IMR-90 (cell line): Measurements from ENCODE around the gene CD79A. TPM values are rescaled to one million over a fixed set of nuclear protein-coding genes. Genes with fewer than 3 reads are reported as not detected.

ENCODE experiments used
- ATAC-seq: fragments of 200-7000 bp; cut with Tn5 transposase; 2 replicates; pipeline ENCODE4 v1.9.1; 2020; ENCODE audit warnings: low read depth, mild to moderate bottlenecking, moderate library complexity
- BruUV-seq: library from RNA; stranded (reverse); fragments of 400-500 nt; replicated peaks from 2 replicates; lab custom pipeline; 2021; lab: Mats Ljungman, UMichigan
- CTCF ChIA-PET: fragments of 300-600 bp; formaldehyde crosslinking; extraction: SDS; loops from one replicate; lab custom pipeline; 2021; ENCODE audit warnings: antibody characterized with exemption; lab: Yijun Ruan, JAX
- POLR2A ChIA-PET: fragments of 300-600 bp; sonication (Branson Sonifier 250); formaldehyde crosslinking; loops from one replicate; lab custom pipeline; 2022; ENCODE audit warnings: antibody characterized with exemption; ENCODE audit not compliant: unreplicated experiment; lab: Charles Lee
- DNase-seq: peaks from one replicate; pipeline ENCODE4 v3.0.0; 2013
- H2AFZ ChIP-seq: replicated peaks from 2 replicates; pipeline ENCODE3; 2013; ENCODE audit warnings: low read length, mild to moderate bottlenecking; ENCODE audit not compliant: poor library complexity
- H2AK5ac ChIP-seq: 2 replicates; pipeline ENCODE4 v1.6.1; 2013; ENCODE audit warnings: low read depth, low read length, inconsistent platforms
- H2AK9ac ChIP-seq: replicated peaks from 2 replicates; pipeline ENCODE3; 2013; ENCODE audit warnings: mild to moderate bottlenecking, low read depth, low read length, moderate library complexity; ENCODE audit not compliant: poor library complexity
- H2BK120ac ChIP-seq: 2 replicates; pipeline ENCODE4 v1.6.1; 2013; ENCODE audit warnings: low read depth, low read length, inconsistent platforms
- H2BK15ac ChIP-seq: 3 replicates; pipeline ENCODE4 v1.6.1; 2013; ENCODE audit warnings: low read depth, low read length, inconsistent platforms
- H2BK20ac ChIP-seq: 2 replicates; pipeline ENCODE4 v1.6.1; 2013; ENCODE audit warnings: low read depth, mild to moderate bottlenecking, inconsistent platforms, low read length, moderate library complexity
- H2BK5ac ChIP-seq: 2 replicates; pipeline ENCODE4 v1.6.1; 2013; ENCODE audit warnings: mild to moderate bottlenecking, low read depth, low read length, inconsistent platforms; ENCODE audit not compliant: poor library complexity, severe bottlenecking
- H3K14ac ChIP-seq: replicated peaks from 2 replicates; pipeline ENCODE4 v1.6.1; 2013; ENCODE audit warnings: low read depth, low read length, inconsistent platforms
- H3K18ac ChIP-seq: 2 replicates; pipeline ENCODE4 v1.6.1; 2013; ENCODE audit warnings: low read depth, low read length, control low read depth
- H3K23ac ChIP-seq: 2 replicates; pipeline ENCODE4 v1.6.1; 2013; ENCODE audit warnings: low read depth, low read length, inconsistent platforms
- H3K27ac ChIP-seq: 2 replicates; pipeline ENCODE4 v1.5.1; 2013; ENCODE audit warnings: mild to moderate bottlenecking, control low read depth, low read length; ENCODE audit not compliant: insufficient read depth
- H3K27me3 ChIP-seq: 2 replicates; pipeline ENCODE4 v1.6.1; 2013; ENCODE audit warnings: low read length; ENCODE audit not compliant: control insufficient read depth, insufficient read depth
- H3K36me3 ChIP-seq: 2 replicates; pipeline ENCODE4 v1.6.1; 2013; ENCODE audit warnings: low read length, mixed read lengths; ENCODE audit not compliant: control insufficient read depth, insufficient read depth
- H3K4ac ChIP-seq: 2 replicates; pipeline ENCODE4 v1.6.1; 2013; ENCODE audit warnings: low read depth, low read length, inconsistent platforms
- H3K4me1 ChIP-seq: 2 replicates; pipeline ENCODE4 v1.6.1; 2013; ENCODE audit warnings: low read length, mixed read lengths; ENCODE audit not compliant: control insufficient read depth, insufficient read depth
- H3K4me2 ChIP-seq: 2 replicates; pipeline ENCODE4 v1.6.1; 2013; ENCODE audit warnings: low read depth, mild to moderate bottlenecking, control low read depth, low read length, moderate library complexity
- H3K4me3 ChIP-seq: 2 replicates; pipeline ENCODE4 v1.5.1; 2013; ENCODE audit warnings: low read depth, mild to moderate bottlenecking, control low read depth, low read length, moderate library complexity; ENCODE audit not compliant: insufficient read depth
- H3K56ac ChIP-seq: 2 replicates; pipeline ENCODE4 v1.6.1; 2013; ENCODE audit warnings: low read length, inconsistent platforms; ENCODE audit not compliant: insufficient read depth; ENCODE audit errors: extremely low read depth
- H3K79me1 ChIP-seq, 2 experiments: 2 replicates each; pipeline ENCODE4 v1.6.1; 2013; ENCODE audit warnings: low read length in 2 of 2, inconsistent platforms in 1 of 2, low read depth in 1 of 2
- H3K9ac ChIP-seq: 2 replicates; pipeline ENCODE4 v1.6.1; 2013; ENCODE audit warnings: low read depth, low read length, control low read depth
- H3K9me1 ChIP-seq: 2 replicates; pipeline ENCODE4 v1.6.1; 2013; ENCODE audit warnings: low read length, inconsistent platforms; ENCODE audit not compliant: insufficient read depth
- H3K9me3 ChIP-seq: 2 replicates; pipeline ENCODE4 v1.6.1; 2013; ENCODE audit warnings: low read length; ENCODE audit not compliant: control insufficient read depth, insufficient read depth
- H4K20me1 ChIP-seq: 2 replicates; pipeline ENCODE4 v1.6.1; 2013; ENCODE audit warnings: low read length, inconsistent platforms; ENCODE audit not compliant: insufficient read depth
- H4K5ac ChIP-seq: 2 replicates; pipeline ENCODE4 v1.6.1; 2013; ENCODE audit warnings: mild to moderate bottlenecking, low read depth, low read length, control low read depth
- H4K8ac ChIP-seq, 2 experiments: 2 replicates each; pipeline ENCODE4 v1.6.1; 2013; ENCODE audit warnings: low read depth in 2 of 2, low read length in 2 of 2, control low read depth in 1 of 2, inconsistent platforms in 1 of 2
- H4K91ac ChIP-seq: 2 replicates; pipeline ENCODE4 v1.6.1; 2013; ENCODE audit warnings: low read depth, low read length, inconsistent platforms; ENCODE audit not compliant: insufficient read depth
- BHLHE40 ChIP-seq: fragments of 150-350 bp; IDR thresholded peaks from 2 replicates; pipeline ENCODE4 v1.6.1; 2016; ENCODE audit warnings: mild to moderate bottlenecking, low read depth, low read length
- CEBPB ChIP-seq: IDR thresholded peaks from 2 replicates; pipeline ENCODE4 v1.6.1; 2012; ENCODE audit warnings: low read depth, low read length, improper control_type of control experiment
- CHD1 ChIP-seq: IDR thresholded peaks from 2 replicates; pipeline ENCODE4 v1.6.1; 2012; ENCODE audit warnings: low read depth, low read length, improper control_type of control experiment
- CTCF ChIP-seq: conservative IDR thresholded peaks from 2 replicates; pipeline ENCODE4 v1.5.1; 2012; ENCODE audit warnings: mild to moderate bottlenecking, low read depth, low read length, improper control_type of control experiment
- FOS ChIP-seq: fragments of 150-350 bp; IDR thresholded peaks from 2 replicates; pipeline ENCODE4 v1.6.1; 2016; ENCODE audit warnings: low read depth, low read length
- MAFK ChIP-seq: IDR thresholded peaks from 2 replicates; pipeline ENCODE4 v1.6.1; 2012; ENCODE audit warnings: low read depth, low read length, improper control_type of control experiment
- MAZ ChIP-seq: IDR thresholded peaks from 2 replicates; pipeline ENCODE4 v1.6.1; 2012; ENCODE audit warnings: low read depth, mild to moderate bottlenecking, low read length, improper control_type of control experiment, moderate library complexity, borderline replicate concordance
- MXI1 ChIP-seq: IDR thresholded peaks from 2 replicates; pipeline ENCODE4 v1.6.1; 2012; ENCODE audit warnings: low read depth, mild to moderate bottlenecking, low read length, moderate library complexity, borderline replicate concordance
- NFE2L2 ChIP-seq: fragments of 150-350 bp; IDR thresholded peaks from 2 replicates; pipeline ENCODE4 v1.6.1; 2016; ENCODE audit warnings: low read depth, mild to moderate bottlenecking, low read length
- POLR2A ChIP-seq: IDR thresholded peaks from 2 replicates; pipeline ENCODE4 v1.6.1; 2012; ENCODE audit warnings: mild to moderate bottlenecking, low read depth, low read length
- RAD21 ChIP-seq: IDR thresholded peaks from 2 replicates; pipeline ENCODE4 v1.6.1; 2012; ENCODE audit warnings: low read length, improper control_type of control experiment
- RCOR1 ChIP-seq: IDR thresholded peaks from 2 replicates; pipeline ENCODE4 v1.6.1; 2012; ENCODE audit warnings: mild to moderate bottlenecking, low read length, improper control_type of control experiment; ENCODE audit not compliant: insufficient replicate concordance
- RFX5 ChIP-seq: IDR thresholded peaks from 2 replicates; pipeline ENCODE4 v1.8.0; 2012; ENCODE audit warnings: low read depth, mild to moderate bottlenecking, low read length, moderate library complexity
- SMC3 ChIP-seq: fragments of 150-350 bp; IDR thresholded peaks from 2 replicates; pipeline ENCODE4 v1.6.1; 2016; ENCODE audit warnings: low read depth, mild to moderate bottlenecking, antibody characterized with exemption, low read length, moderate library complexity
- USF2 ChIP-seq: fragments of 150-350 bp; IDR thresholded peaks from 2 replicates; pipeline ENCODE4 v1.6.1; 2017; ENCODE audit warnings: mild to moderate bottlenecking, antibody characterized with exemption, low read length, low read depth
- WGBS, 2 experiments: methylation state at CpG; one replicate each; pipeline versions ENCODE4 v1.1.5 to v1.1.7; 2013; ENCODE audit warnings: missing lambda C conversion rate in 2 of 2; ENCODE audit not compliant: insufficient read length in 1 of 2; ENCODE audit errors: extremely low coverage in 2 of 2; 5-methylcytosine and 5-hydroxymethylcytosine counted together
- dilution Hi-C: fragments of 300-500 bp; cut with HindIII; formaldehyde crosslinking; loops from one replicate; pipeline ENCODE4 v1.14.3; 2018; ENCODE audit warnings: low sequenced_read_pairs; ENCODE audit not compliant: unreplicated experiment
- in situ Hi-C: fragments of 300-500 bp; cut with MboI; formaldehyde crosslinking; loops from 3 replicates; pipeline ENCODE4 v1.14.3; 2019; ENCODE audit warnings: low sequenced_read_pairs, inconsistent platforms, mixed read lengths
- intact Hi-C: fragments of 100-400 bp; cut with micrococcal nuclease; formaldehyde crosslinking; loops from 2 replicates; pipeline ENCODE4 v1.10.0; 2022
- polyA plus RNA-seq, 3 experiments: library from polyadenylated mRNA; depleted of rRNA; stranded (reverse); fragments of >200 nt; gene quantifications; 2 replicates each; pipeline ENCODE4 v1.2.3, GENCODE V29; 2012; ENCODE audit warnings: low replicate concordance in 1 of 3
- total RNA-seq: library from RNA; depleted of rRNA; stranded (reverse); fragments of >200 nt; gene quantifications from 2 replicates; pipeline ENCODE4 v1.2.3, GENCODE V29; 2012
- TF ChIP-seq, protein P1 (sequence below): fragments of 150-350 bp; IDR thresholded peaks from 2 replicates; pipeline ENCODE4 v1.6.1; 2016; ENCODE audit warnings: low read depth, mild to moderate bottlenecking, low read length, moderate library complexity, borderline replicate concordance

The CD79A gene
- total and polyA plus RNA-seq, 2 of the 4 experiments (the other 2 are of a cell fraction): 0.19 TPM; not detected in 1

DNA sequence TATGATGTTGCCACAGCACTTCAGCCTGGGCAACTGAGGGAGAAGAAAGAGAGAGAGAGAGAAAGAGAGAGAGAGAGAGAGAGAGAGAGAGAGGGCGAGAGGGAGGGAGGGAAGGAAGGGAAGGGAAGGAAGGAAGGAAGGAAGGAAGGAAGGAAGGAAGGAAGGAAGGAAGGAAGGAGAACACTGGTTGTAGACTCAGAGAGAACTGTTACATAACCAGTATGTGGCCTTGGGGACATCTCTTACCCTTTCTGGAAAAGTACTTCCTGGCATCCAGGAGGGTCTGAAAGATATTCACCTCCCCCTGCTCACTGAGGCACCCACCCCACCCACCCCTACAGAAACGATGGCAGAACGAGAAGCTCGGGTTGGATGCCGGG, 3.2 kb downstream of the CD79A start:
- no peak overlapping the region for H2BK120ac ChIP-seq
- intact Hi-C loops: loop anchor here (5.0 to 10.0 kb wide), 2 partner anchors 52 to 154 kb away; no protein-coding TSS in a partner anchor
- H3K56ac ChIP-seq: no peak overlapping the region
- no peaks in the 10 kb centered on the region for H3K36me3 ChIP-seq
- H3K9ac ChIP-seq: no peak overlapping the region
- no TSS peak for BruUV-seq
- no peak overlapping the region for H3K14ac ChIP-seq
- no peak overlapping the region for H3K27ac ChIP-seq
- no peak for ATAC-seq
- H2AFZ ChIP-seq: no peak overlapping the region
- TF ChIP-seq SMC3: no peak
- TF ChIP-seq, protein P1, sequence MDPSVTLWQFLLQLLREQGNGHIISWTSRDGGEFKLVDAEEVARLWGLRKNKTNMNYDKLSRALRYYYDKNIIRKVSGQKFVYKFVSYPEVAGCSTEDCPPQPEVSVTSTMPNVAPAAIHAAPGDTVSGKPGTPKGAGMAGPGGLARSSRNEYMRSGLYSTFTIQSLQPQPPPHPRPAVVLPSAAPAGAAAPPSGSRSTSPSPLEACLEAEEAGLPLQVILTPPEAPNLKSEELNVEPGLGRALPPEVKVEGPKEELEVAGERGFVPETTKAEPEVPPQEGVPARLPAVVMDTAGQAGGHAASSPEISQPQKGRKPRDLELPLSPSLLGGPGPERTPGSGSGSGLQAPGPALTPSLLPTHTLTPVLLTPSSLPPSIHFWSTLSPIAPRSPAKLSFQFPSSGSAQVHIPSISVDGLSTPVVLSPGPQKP: no peak
- no peak for TF ChIP-seq MAZ
- TF ChIP-seq MAFK: no peak
- no peak for TF ChIP-seq RCOR1
- no peak for TF ChIP-seq CHD1
- TF ChIP-seq FOS: no peak
- no peak for TF ChIP-seq USF2
- no peak for TF ChIP-seq POLR2A
- TF ChIP-seq RFX5: no peak
- no peak for TF ChIP-seq BHLHE40
- no peak for TF ChIP-seq MXI1
- no peak for TF ChIP-seq CTCF
- no peak for TF ChIP-seq CEBPB
- TF ChIP-seq RAD21: no peak
- TF ChIP-seq NFE2L2: no peak
- H3K18ac ChIP-seq: no peak overlapping the region
- no peak overlapping the region for H2BK5ac ChIP-seq
- no peak overlapping the region for H2AK9ac ChIP-seq
- no peak for DNase-seq
- no peak overlapping the region for H3K23ac ChIP-seq
- H2AK5ac ChIP-seq: no peak overlapping the region
- H3K9me3 ChIP-seq: no peaks in the 10 kb centered on the region
- H3K27me3 ChIP-seq: peaks cover 15% of the 10 kb centered on the region; the same call in 1 of the 2 replicates
- dilution Hi-C loops: no loop called here
- no CpG with 5 or more reads among the region's 5 CpGs for WGBS, 2 experiments
- peaks cover 4% of the 10 kb centered on the region for H3K4me1 ChIP-seq
- H4K5ac ChIP-seq: no peak overlapping the region
- in situ Hi-C loops: loop anchor here (5.0 kb wide), 1 partner anchor 67 kb away; no protein-coding TSS in a partner anchor
- POLR2A ChIA-PET: no interaction called here
- H3K4me3 ChIP-seq: no peak overlapping the region
- no peak overlapping the region for H3K4ac ChIP-seq
- peaks cover 17 to 19% of the 10 kb centered on the region in 2 experiments; a peak in 3 of 4 replicates for H3K79me1 ChIP-seq
- H2BK15ac ChIP-seq: no peak overlapping the region
- no peak overlapping the region for H4K8ac ChIP-seq
- H3K9me1 ChIP-seq: peaks cover 5% of the 10 kb centered on the region
- 0 out of 2 replicates have a peak, but pooled peaks cover 7% of the 10 kb centered on the region for H4K20me1 ChIP-seq
- H4K91ac ChIP-seq: no peak overlapping the region
- no peak overlapping the region for H3K4me2 ChIP-seq
- CTCF ChIA-PET: no interaction called here
- no peak overlapping the region for H2BK20ac ChIP-seq
